Activated naive CD4-positive, alpha-beta T cell treated with anti-CD3 and anti-CD28 coated beads, Interleukin-2, amount 50 U/mL, for 24 hours (primary cell): ENCODE data around the gene TANGO6.

Experiments
- H3K27ac Mint-ChIP-seq: one replicate; pipeline ENCODE4 v1.8.0; 2021; ENCODE audit warnings: mild to moderate bottlenecking, mixed read lengths
- H3K27me3 Mint-ChIP-seq: one replicate; pipeline ENCODE4 v1.8.0; 2021; ENCODE audit warnings: mixed read lengths
- H3K36me3 Mint-ChIP-seq: one replicate; pipeline ENCODE4 v1.8.0; 2021; ENCODE audit warnings: mixed read lengths
- H3K4me1 Mint-ChIP-seq: one replicate; pipeline ENCODE4 v1.8.0; 2021; ENCODE audit warnings: mixed read lengths
- H3K4me3 Mint-ChIP-seq: one replicate; pipeline ENCODE4 v1.8.0; 2021; ENCODE audit warnings: mild to moderate bottlenecking, mixed read lengths
- H3K9me3 Mint-ChIP-seq: one replicate; pipeline ENCODE4 v1.8.0; 2021; ENCODE audit warnings: mixed read lengths

Gene TANGO6

GRCh38 chr16:69064124-69064763, 220.9 kb downstream of the TANGO6 start:
- no peak overlapping the region for H3K27ac Mint-ChIP-seq
- no peak overlapping the region for H3K4me3 Mint-ChIP-seq
- no peaks in the 10 kb centered on the region for H3K27me3 Mint-ChIP-seq
- H3K4me1 Mint-ChIP-seq = no peaks in the 10 kb centered on the region
- H3K36me3 Mint-ChIP-seq = peaks cover 2% of the 10 kb centered on the region
- no peaks in the 10 kb centered on the region for H3K9me3 Mint-ChIP-seq

- H3K27me3 Mint-ChIP-seq = no peaks in the 10 kb centered on the region
- H3K4me1 Mint-ChIP-seq = no peaks in the 10 kb centered on the region
- no peak overlapping the region for H3K4me3 Mint-ChIP-seq
- peaks cover 2% of the 10 kb centered on the region for H3K36me3 Mint-ChIP-seq
- H3K9me3 Mint-ChIP-seq = no peaks in the 10 kb centered on the region
- H3K27ac Mint-ChIP-seq = no peak overlapping the region
These were observed 221.5 kb downstream of the TANGO6 start for GRCh38 chr16:69064764-69065313.

- H3K27me3 Mint-ChIP-seq = no peaks in the 10 kb centered on the region
- H3K36me3 Mint-ChIP-seq = peaks cover 2% of the 10 kb centered on the region
- peak overlapping the region; percentile 56 for H3K27ac Mint-ChIP-seq
- no peak overlapping the region for H3K4me3 Mint-ChIP-seq
- H3K4me1 Mint-ChIP-seq = no peaks in the 10 kb centered on the region
- no peaks in the 10 kb centered on the region for H3K9me3 Mint-ChIP-seq
These were observed 226.2 kb downstream of the TANGO6 start for GRCh38 chr16:69069504-69069903.

DNA sequence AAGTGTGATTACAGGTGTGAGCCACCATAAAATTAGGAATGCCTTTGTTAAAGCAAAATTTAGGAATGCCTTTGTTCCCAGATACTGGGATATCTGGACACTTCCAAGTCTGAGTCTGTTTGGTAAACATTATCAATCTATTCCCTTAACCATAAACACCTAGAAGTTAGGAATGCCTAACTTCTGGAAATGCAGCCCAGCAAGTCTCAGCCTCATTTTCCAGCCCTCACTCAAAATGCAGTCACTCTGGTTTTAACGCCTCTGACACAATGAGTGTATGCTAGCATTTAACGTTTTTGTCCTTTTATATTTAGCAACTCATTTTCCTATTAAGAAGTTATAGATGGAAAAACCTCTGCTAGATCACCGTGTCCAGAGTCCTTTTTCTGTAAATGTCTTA, 227.7 kb downstream of the TANGO6 start:
- Mint-ChIP-seq H3K27me3 (no peaks in the 10 kb centered on the region), H3K9me3 (no peaks in the 10 kb centered on the region), H3K4me1 (no peaks in the 10 kb centered on the region), H3K4me3 (no peak overlapping the region), H3K36me3 (peaks cover under 1% of the 10 kb centered on the region), H3K27ac (no peak overlapping the region)

GRCh38 chr16:69072640-69072974, 229.3 kb downstream of the TANGO6 start:
- no peak overlapping the region for H3K4me3 Mint-ChIP-seq
- H3K27ac Mint-ChIP-seq = peak overlapping the region; percentile 17
- no peaks in the 10 kb centered on the region for H3K9me3 Mint-ChIP-seq
- H3K27me3 Mint-ChIP-seq = no peaks in the 10 kb centered on the region
- H3K36me3 Mint-ChIP-seq = no peaks in the 10 kb centered on the region
- no peaks in the 10 kb centered on the region for H3K4me1 Mint-ChIP-seq

- Mint-ChIP-seq H3K4me3 (no peak overlapping the region), H3K4me1 (no peaks in the 10 kb centered on the region), H3K9me3 (no peaks in the 10 kb centered on the region), H3K27me3 (no peaks in the 10 kb centered on the region), H3K36me3 (no peaks in the 10 kb centered on the region), H3K27ac (no peak overlapping the region)
These were observed 229.9 kb downstream of the TANGO6 start for GRCh38 chr16:69073181-69073702.

GRCh38 chr16:69077251-69077650, 233.9 kb downstream of the TANGO6 start:
- no peaks in the 10 kb centered on the region for H3K9me3 Mint-ChIP-seq
- no peaks in the 10 kb centered on the region for H3K4me1 Mint-ChIP-seq
- no peak overlapping the region for H3K4me3 Mint-ChIP-seq
- no peaks in the 10 kb centered on the region for H3K36me3 Mint-ChIP-seq
- H3K27me3 Mint-ChIP-seq = no peaks in the 10 kb centered on the region
- H3K27ac Mint-ChIP-seq = no peak overlapping the region

GRCh38 chr16:69078073-69078472, 234.7 kb downstream of the TANGO6 start:
- Mint-ChIP-seq H3K4me3 (no peak overlapping the region), H3K36me3 (no peaks in the 10 kb centered on the region), H3K4me1 (no peaks in the 10 kb centered on the region), H3K27ac (no peak overlapping the region), H3K27me3 (no peaks in the 10 kb centered on the region), H3K9me3 (no peaks in the 10 kb centered on the region)

DNA sequence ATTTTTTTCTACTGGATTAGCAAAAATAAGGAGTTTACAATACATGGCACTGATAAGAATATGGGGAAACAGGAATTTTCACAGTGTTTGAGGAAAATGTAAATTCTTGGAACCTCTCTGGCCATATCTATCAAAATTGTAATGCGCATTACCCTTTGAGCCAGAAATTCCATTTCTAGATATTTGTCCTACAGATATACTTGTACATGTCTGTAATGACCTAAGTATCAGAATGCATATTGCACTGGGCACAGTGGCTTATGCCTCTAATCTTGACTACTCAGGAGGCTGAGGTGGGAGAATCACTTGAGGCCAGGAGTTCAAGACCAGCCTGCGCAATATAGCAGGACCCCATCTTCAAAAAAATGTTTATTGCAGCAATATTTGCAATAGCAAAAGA, 236.4 kb downstream of the TANGO6 start:
- Mint-ChIP-seq H3K4me3 (no peak overlapping the region), H3K4me1 (no peaks in the 10 kb centered on the region), H3K36me3 (no peaks in the 10 kb centered on the region), H3K9me3 (no peaks in the 10 kb centered on the region), H3K27me3 (no peaks in the 10 kb centered on the region), H3K27ac (no peak overlapping the region)

- Mint-ChIP-seq H3K27ac (no peak overlapping the region), H3K9me3 (no peaks in the 10 kb centered on the region), H3K36me3 (no peaks in the 10 kb centered on the region), H3K27me3 (no peaks in the 10 kb centered on the region), H3K4me3 (no peak overlapping the region), H3K4me1 (no peaks in the 10 kb centered on the region)
These were observed 240.1 kb downstream of the TANGO6 start for GRCh38 chr16:69083306-69083941.

- H3K4me1 Mint-ChIP-seq = no peaks in the 10 kb centered on the region
- no peaks in the 10 kb centered on the region for H3K9me3 Mint-ChIP-seq
- H3K4me3 Mint-ChIP-seq = no peak overlapping the region
- H3K36me3 Mint-ChIP-seq = no peaks in the 10 kb centered on the region
- no peak overlapping the region for H3K27ac Mint-ChIP-seq
- no peaks in the 10 kb centered on the region for H3K27me3 Mint-ChIP-seq
These were observed 241.0 kb downstream of the TANGO6 start for GRCh38 chr16:69084289-69084688.

GRCh38 chr16:69085032-69085695, 241.8 kb downstream of the TANGO6 start:
- H3K4me1 Mint-ChIP-seq = no peaks in the 10 kb centered on the region
- no peak overlapping the region for H3K4me3 Mint-ChIP-seq
- H3K9me3 Mint-ChIP-seq = no peaks in the 10 kb centered on the region
- H3K36me3 Mint-ChIP-seq = no peaks in the 10 kb centered on the region
- no peak overlapping the region for H3K27ac Mint-ChIP-seq
- H3K27me3 Mint-ChIP-seq = no peaks in the 10 kb centered on the region

DNA sequence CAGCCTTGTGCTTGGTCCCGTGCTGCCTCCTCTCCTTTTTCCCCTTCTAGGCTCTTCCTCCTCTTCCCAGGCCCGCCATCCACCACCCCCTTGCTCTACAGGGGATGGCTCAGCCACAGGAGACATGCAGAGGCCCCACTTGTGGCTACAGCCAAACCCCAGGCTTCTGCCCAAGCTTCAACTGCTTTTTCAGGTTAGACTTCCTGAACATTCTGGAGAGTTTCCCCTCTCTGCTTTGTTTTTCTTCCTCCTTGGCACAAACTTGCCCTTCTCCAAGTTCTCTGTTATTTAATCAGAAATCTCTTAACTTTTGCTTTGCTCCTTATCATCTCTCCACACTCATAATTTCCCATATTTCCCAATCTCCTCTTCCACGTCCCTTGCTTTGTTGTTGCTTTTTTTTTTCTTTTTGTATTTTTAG, 243.8 kb downstream of the TANGO6 start:
- Mint-ChIP-seq H3K27ac (peak overlapping the region; percentile 46), H3K4me3 (no peak overlapping the region), H3K36me3 (no peaks in the 10 kb centered on the region), H3K27me3 (no peaks in the 10 kb centered on the region), H3K9me3 (no peaks in the 10 kb centered on the region), H3K4me1 (no peaks in the 10 kb centered on the region)

GRCh38 chr16:69088684-69089083, 245.4 kb downstream of the TANGO6 start:
- Mint-ChIP-seq H3K27ac (no peak overlapping the region), H3K9me3 (no peaks in the 10 kb centered on the region), H3K36me3 (no peaks in the 10 kb centered on the region), H3K27me3 (no peaks in the 10 kb centered on the region), H3K4me1 (no peaks in the 10 kb centered on the region), H3K4me3 (no peak overlapping the region)

DNA sequence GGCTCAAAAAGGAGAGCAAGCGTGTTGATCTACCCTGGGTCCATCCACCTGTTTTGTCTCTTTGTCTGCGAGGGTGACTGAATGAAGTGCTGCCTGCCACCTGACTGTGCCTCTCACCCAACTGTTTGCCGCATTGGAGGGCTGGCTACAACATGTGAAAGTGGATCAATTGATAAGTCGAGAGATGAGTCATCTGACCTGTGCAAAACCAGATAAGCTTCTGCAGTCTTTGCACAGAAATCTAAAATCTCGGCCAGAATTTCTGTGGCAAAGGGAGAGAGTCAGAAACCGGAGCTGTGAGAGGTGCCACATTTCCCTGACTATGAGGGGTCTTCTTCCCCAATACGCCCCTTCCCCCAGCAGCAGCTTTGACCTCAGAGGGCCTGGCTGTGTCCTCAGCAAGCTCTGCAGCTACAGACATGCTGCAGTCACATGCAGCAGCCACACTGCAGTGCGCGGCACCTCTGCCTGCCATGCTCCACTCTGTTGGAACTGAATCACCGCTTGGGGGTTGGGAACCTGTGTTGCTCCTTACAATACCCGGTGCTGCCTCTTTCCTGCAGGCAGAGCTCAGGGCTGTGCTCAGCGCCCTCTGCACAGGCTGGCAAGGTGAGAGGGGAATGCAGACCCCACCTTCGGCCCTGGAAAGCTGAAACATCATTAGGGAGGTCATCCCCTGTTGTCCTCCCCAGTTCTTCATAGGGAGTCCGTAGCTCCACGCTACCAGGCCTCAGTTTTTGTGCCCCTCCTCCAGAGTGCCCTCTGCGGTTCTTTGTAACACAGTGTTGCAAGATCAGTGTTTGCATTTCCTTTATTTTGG, 246.0 kb downstream of the TANGO6 start:
- Mint-ChIP-seq H3K4me3 (no peak overlapping the region), H3K27ac (no peak overlapping the region), H3K27me3 (no peaks in the 10 kb centered on the region), H3K4me1 (no peaks in the 10 kb centered on the region), H3K36me3 (no peaks in the 10 kb centered on the region), H3K9me3 (no peaks in the 10 kb centered on the region)
